GM18951 (cell line): Measurements from ENCODE around the gene AGR2.

Source experiments
- POLR2A ChIP-seq: IDR thresholded peaks from 4 replicates; pipeline ENCODE4 v1.6.1; 2011; ENCODE audit warnings: mild to moderate bottlenecking; ENCODE audit not compliant: insufficient read length, insufficient read depth; ENCODE audit errors: extremely low read depth
- in situ Hi-C: fragments of 300-500 bp; cut with MboI; formaldehyde crosslinking; loops from one replicate; pipeline ENCODE4 v1.12.0; 2022; ENCODE audit warnings: low sequenced_read_pairs, mixed read lengths, inconsistent platforms; ENCODE audit not compliant: unreplicated experiment

AGR2 gene

GRCh38 chr7:16833373-16833772 lies 28.6 kb upstream of the AGR2 start:
- no peak for TF ChIP-seq POLR2A
- in situ Hi-C loops: no loop called here

GRCh38 chr7:16826060-16826459 lies 21.3 kb upstream of the AGR2 start:
- no peak for TF ChIP-seq POLR2A
- in situ Hi-C loops: no loop called here

GRCh38 chr7:16822029-16822428 lies 17.2 kb upstream of the AGR2 start:
- in situ Hi-C loops: no loop called here
- no peak for TF ChIP-seq POLR2A

GRCh38 chr7:16818732-16819131 lies 13.9 kb upstream of the AGR2 start:
- in situ Hi-C loops: no loop called here
- no peak for TF ChIP-seq POLR2A

- in situ Hi-C loops: no loop called here
- TF ChIP-seq POLR2A: no peak
Observed at GRCh38 chr7:16817536-16817935, 12.7 kb upstream of the AGR2 start.

GRCh38 chr7:16816824-16817223 lies 12.0 kb upstream of the AGR2 start:
- no peak for TF ChIP-seq POLR2A
- in situ Hi-C loops: no loop called here

- TF ChIP-seq POLR2A: no peak
- in situ Hi-C loops: no loop called here
Observed at GRCh38 chr7:16815001-16815400, 10.2 kb upstream of the AGR2 start.

GRCh38 chr7:16813232-16813616 lies 8.4 kb upstream of the AGR2 start:
- in situ Hi-C loops: no loop called here
- TF ChIP-seq POLR2A: no peak

GRCh38 chr7:16812542-16813231 lies 7.9 kb upstream of the AGR2 start:
- in situ Hi-C loops: no loop called here

GRCh38 chr7:16811551-16811950 lies 6.8 kb upstream of the AGR2 start:
- TF ChIP-seq POLR2A: no peak
- in situ Hi-C loops: no loop called here

More at GRCh38 chr7:16812542-16813231, 7.9 kb upstream of the AGR2 start:
- no peak for TF ChIP-seq POLR2A

GRCh38 chr7:16810573-16810972 lies 5.8 kb upstream of the AGR2 start:
- in situ Hi-C loops: no loop called here
- no peak for TF ChIP-seq POLR2A

- TF ChIP-seq POLR2A: no peak
- in situ Hi-C loops: no loop called here
Observed at GRCh38 chr7:16810112-16810511, 5.3 kb upstream of the AGR2 start.

GRCh38 chr7:16805441-16805840 lies 642 bp upstream of the AGR2 start:
- no peak for TF ChIP-seq POLR2A
- in situ Hi-C loops: no loop called here

GRCh38 chr7:16803881-16804673 lies 722 bp downstream of the AGR2 start:
- in situ Hi-C loops: no loop called here
- no peak for TF ChIP-seq POLR2A
